Measurements from ENCODE around the gene KRT74. TPM values are rescaled to one million over a fixed set of nuclear protein-coding genes. Genes with fewer than 3 reads are reported as not detected.

Gene KRT74
- total RNA-seq, 2 experiments from 2014 or later = not detected

- Histone ChIP-seq H3K79me2 (ENCODE audit: insufficient read depth, low read depth, low read length) (no peaks in the 10 kb centered on the region), H3K4me2 (ENCODE audit: low read length) (no peak overlapping the region), H3K4me1 (ENCODE audit: insufficient read depth, low read length, poor library complexity, severe bottlenecking) (no peaks in the 10 kb centered on the region), H4K20me1 (ENCODE audit: insufficient read depth, low read length) (no peaks in the 10 kb centered on the region), H3K36me3 (ENCODE audit: insufficient read depth, low read length) (no peaks in the 10 kb centered on the region), H2AFZ (ENCODE audit: low read length) (no peak overlapping the region), H3K9me3 (ENCODE audit: low read length) (no peaks in the 10 kb centered on the region), H3K27ac (ENCODE audit: low read depth, low read length, poor library complexity, severe bottlenecking) (no peak overlapping the region), H3K9me2 (ENCODE audit: insufficient read depth, low read length) (no peaks in the 10 kb centered on the region), H3K4me3 (ENCODE audit: low read depth, low read length, poor library complexity, severe bottlenecking) (no peak overlapping the region)
- intact Hi-C loops (cut with micrococcal nuclease; ENCODE audit: unreplicated experiment) = no loop called here
- ChIA-PET POLR2A (no interaction called here), CTCF (ENCODE audit: unreplicated experiment) (no interaction called here)
- no peak for TF ChIP-seq EZH2phosphoT487 (IDR thresholded peaks at IDR 0.05; ENCODE audit: borderline replicate concordance, low read depth, low read length)
- no peak for TF ChIP-seq CTCF (conservative IDR thresholded peaks at IDR 0.05; ENCODE audit: low read length)
- BruUV-seq (replicated peaks) = no TSS peak
- DNase-seq (ENCODE audit: low spot score) = no peak
Measured at GRCh38 chr12:52608826-52609630, 35.4 kb upstream of the KRT74 start.

GRCh38 chr12:52608161-52608560 is 34.5 kb upstream of the KRT74 start:
- intact Hi-C loops (cut with micrococcal nuclease; ENCODE audit: unreplicated experiment) = no loop called here
- ChIA-PET CTCF (ENCODE audit: unreplicated experiment) (no interaction called here), POLR2A (no interaction called here)
- H3K4me1 ChIP-seq (ENCODE audit: insufficient read depth, low read length, poor library complexity, severe bottlenecking) = no peaks in the 10 kb centered on the region
- no peak for DNase-seq (ENCODE audit: low spot score)
- no peak for TF ChIP-seq CTCF (conservative IDR thresholded peaks at IDR 0.05; ENCODE audit: low read length)
- no peak for TF ChIP-seq EZH2phosphoT487 (IDR thresholded peaks at IDR 0.05; ENCODE audit: borderline replicate concordance, low read depth, low read length)
- H3K4me3 ChIP-seq (ENCODE audit: low read depth, low read length, poor library complexity, severe bottlenecking) = no peak overlapping the region
- H2AFZ ChIP-seq (ENCODE audit: low read length) = no peak overlapping the region
- BruUV-seq (replicated peaks) = no TSS peak
- no peaks in the 10 kb centered on the region for H3K9me3 ChIP-seq (ENCODE audit: low read length)
- no peaks in the 10 kb centered on the region for H4K20me1 ChIP-seq (ENCODE audit: insufficient read depth, low read length)
- no peaks in the 10 kb centered on the region for H3K36me3 ChIP-seq (ENCODE audit: insufficient read depth, low read length)
- no peaks in the 10 kb centered on the region for H3K79me2 ChIP-seq (ENCODE audit: insufficient read depth, low read depth, low read length)
- no peak overlapping the region for H3K4me2 ChIP-seq (ENCODE audit: low read length)
- H3K27ac ChIP-seq (ENCODE audit: low read depth, low read length, poor library complexity, severe bottlenecking) = no peak overlapping the region
- H3K9me2 ChIP-seq (ENCODE audit: insufficient read depth, low read length) = no peaks in the 10 kb centered on the region

GRCh38 chr12:52607314-52607713 is 33.7 kb upstream of the KRT74 start:
- Histone ChIP-seq H3K4me3 (ENCODE audit: low read depth, low read length, poor library complexity, severe bottlenecking) (no peak overlapping the region), H3K27ac (ENCODE audit: low read depth, low read length, poor library complexity, severe bottlenecking) (no peak overlapping the region), H2AFZ (ENCODE audit: low read length) (no peak overlapping the region), H3K9me3 (ENCODE audit: low read length) (no peaks in the 10 kb centered on the region), H3K4me1 (ENCODE audit: insufficient read depth, low read length, poor library complexity, severe bottlenecking) (no peaks in the 10 kb centered on the region), H3K4me2 (ENCODE audit: low read length) (no peak overlapping the region), H3K36me3 (ENCODE audit: insufficient read depth, low read length) (no peaks in the 10 kb centered on the region), H3K79me2 (ENCODE audit: insufficient read depth, low read depth, low read length) (no peaks in the 10 kb centered on the region), H4K20me1 (ENCODE audit: insufficient read depth, low read length) (no peaks in the 10 kb centered on the region), H3K9me2 (ENCODE audit: insufficient read depth, low read length) (no peaks in the 10 kb centered on the region)
- CTCF ChIA-PET (ENCODE audit: unreplicated experiment) = no interaction called here
- TF ChIP-seq CTCF (conservative IDR thresholded peaks at IDR 0.05; ENCODE audit: low read length) (no peak), EZH2phosphoT487 (IDR thresholded peaks at IDR 0.05; ENCODE audit: borderline replicate concordance, low read depth, low read length) (no peak)
- POLR2A ChIA-PET = no interaction called here
- intact Hi-C loops (cut with micrococcal nuclease; ENCODE audit: unreplicated experiment) = no loop called here
- no TSS peak for BruUV-seq (replicated peaks)
- DNase-seq (ENCODE audit: low spot score) = no peak
